PFSK-1 (cell line): Measurements from ENCODE around the gene YARS1.

Source experiments
- POLR2AphosphoS5 ChIP-seq: IDR thresholded peaks from 2 replicates; pipeline ENCODE4 v1.6.1; 2012; ENCODE audit warnings: low read depth, mild to moderate bottlenecking, control low read depth, low read length, moderate library complexity
- SIN3A ChIP-seq: IDR thresholded peaks from 2 replicates; pipeline ENCODE4 v1.6.1; 2012; ENCODE audit warnings: mild to moderate bottlenecking, low read length, moderate library complexity, borderline replicate concordance; ENCODE audit not compliant: insufficient read depth
- TAF1 ChIP-seq: IDR thresholded peaks from 2 replicates; pipeline ENCODE4 v1.6.1; 2012; ENCODE audit warnings: low read length, control low read depth, borderline replicate concordance; ENCODE audit not compliant: insufficient read depth
- TF ChIP-seq, protein P1 (sequence below), 2 experiments: IDR thresholded peaks; 2 replicates each; pipeline versions ENCODE4 v1.6.1 to v1.8.0; 2011 to 2012; ENCODE audit warnings: low read depth in 2 of 2, low read length in 2 of 2, control low read depth in 1 of 2, inconsistent platforms in 1 of 2, mild to moderate bottlenecking in 1 of 2, moderate library complexity in 1 of 2; ENCODE audit not compliant: insufficient read depth in 1 of 2

DNA sequence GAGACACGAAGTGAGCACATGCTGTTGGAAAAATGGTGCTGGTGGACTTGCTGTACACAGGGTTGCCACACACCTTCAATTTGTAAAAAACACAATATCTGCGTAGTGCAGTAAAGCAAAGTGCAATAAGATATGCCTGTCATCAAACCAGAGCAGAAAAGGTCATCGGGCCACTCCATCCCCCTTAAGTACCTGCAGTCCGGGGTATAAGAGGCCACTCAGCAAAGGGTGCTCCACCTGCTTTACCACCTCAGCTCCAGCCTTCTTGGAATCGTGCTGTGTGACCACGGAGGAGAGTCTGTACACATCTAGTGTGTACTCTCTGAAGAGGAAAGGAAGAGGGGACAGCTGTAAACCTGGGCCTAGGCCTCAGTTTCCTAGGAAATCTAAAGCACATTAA, 10.9 kb downstream of the YARS1 start:
- TF ChIP-seq POLR2AphosphoS5 (no peak), SIN3A (no peak), TAF1 (no peak)
- TF ChIP-seq, protein P1, sequence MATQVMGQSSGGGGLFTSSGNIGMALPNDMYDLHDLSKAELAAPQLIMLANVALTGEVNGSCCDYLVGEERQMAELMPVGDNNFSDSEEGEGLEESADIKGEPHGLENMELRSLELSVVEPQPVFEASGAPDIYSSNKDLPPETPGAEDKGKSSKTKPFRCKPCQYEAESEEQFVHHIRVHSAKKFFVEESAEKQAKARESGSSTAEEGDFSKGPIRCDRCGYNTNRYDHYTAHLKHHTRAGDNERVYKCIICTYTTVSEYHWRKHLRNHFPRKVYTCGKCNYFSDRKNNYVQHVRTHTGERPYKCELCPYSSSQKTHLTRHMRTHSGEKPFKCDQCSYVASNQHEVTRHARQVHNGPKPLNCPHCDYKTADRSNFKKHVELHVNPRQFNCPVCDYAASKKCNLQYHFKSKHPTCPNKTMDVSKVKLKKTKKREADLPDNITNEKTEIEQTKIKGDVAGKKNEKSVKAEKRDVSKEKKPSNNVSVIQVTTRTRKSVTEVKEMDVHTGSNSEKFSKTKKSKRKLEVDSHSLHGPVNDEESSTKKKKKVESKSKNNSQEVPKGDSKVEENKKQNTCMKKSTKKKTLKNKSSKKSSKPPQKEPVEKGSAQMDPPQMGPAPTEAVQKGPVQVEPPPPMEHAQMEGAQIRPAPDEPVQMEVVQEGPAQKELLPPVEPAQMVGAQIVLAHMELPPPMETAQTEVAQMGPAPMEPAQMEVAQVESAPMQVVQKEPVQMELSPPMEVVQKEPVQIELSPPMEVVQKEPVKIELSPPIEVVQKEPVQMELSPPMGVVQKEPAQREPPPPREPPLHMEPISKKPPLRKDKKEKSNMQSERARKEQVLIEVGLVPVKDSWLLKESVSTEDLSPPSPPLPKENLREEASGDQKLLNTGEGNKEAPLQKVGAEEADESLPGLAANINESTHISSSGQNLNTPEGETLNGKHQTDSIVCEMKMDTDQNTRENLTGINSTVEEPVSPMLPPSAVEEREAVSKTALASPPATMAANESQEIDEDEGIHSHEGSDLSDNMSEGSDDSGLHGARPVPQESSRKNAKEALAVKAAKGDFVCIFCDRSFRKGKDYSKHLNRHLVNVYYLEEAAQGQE (IDR thresholded peaks at IDR 0.05; ENCODE audit: insufficient read depth in 1 of 2, low read depth in 2 of 2, low read length in 2 of 2) = no peak
